Measurements from ENCODE around the gene ZNF74. TPM values are rescaled to one million over a fixed set of nuclear protein-coding genes. Genes with fewer than 3 reads are reported as not detected.
"Not testable (repeated sequence)": the region's sequence is repeated elsewhere in the genome, so short reads cannot be mapped to it uniquely, and the experiment has no call there.

ZNF74 gene
- total and polyA plus RNA-seq, 12 donors: 1.4 to 6.7 (median 4.4) TPM

- H3K4me3 ChIP-seq; H3K9me3 ChIP-seq; ATAC-seq; intact Hi-C loops (cut with DNase I); H3K36me3 ChIP-seq; H3K4me1 ChIP-seq; DNase-seq; H3K27me3 ChIP-seq; H3K27ac ChIP-seq: not testable (repeated sequence)
- 92 to 94% methylated on average over 8 of the region's 8 CpGs for WGBS, 2 donors
Measured at GRCh38 chr22:20376281-20376680, 17.7 kb upstream of the ZNF74 start.

DNA sequence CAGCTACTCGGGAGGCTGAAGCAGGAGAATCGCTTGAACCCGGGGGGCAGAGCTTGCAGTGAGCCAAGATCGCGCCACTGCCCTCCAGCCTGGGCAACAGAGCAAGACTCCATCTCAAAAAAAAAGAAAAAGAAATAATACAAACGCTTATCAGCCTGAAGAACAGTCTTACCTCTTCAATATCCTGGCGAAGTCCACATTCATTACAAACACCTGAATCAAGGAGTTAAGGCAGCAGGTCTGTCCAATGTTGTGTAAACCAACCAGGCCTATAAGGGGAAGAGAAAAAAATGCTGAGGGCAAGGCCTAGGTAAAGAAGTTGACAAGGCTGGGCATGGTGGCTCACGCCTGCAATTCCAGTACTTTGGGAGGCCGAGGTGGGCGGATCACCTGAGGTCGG, 17.0 kb upstream of the ZNF74 start:
- intact Hi-C loops (cut with DNase I); ATAC-seq: not testable (repeated sequence)

DNA sequence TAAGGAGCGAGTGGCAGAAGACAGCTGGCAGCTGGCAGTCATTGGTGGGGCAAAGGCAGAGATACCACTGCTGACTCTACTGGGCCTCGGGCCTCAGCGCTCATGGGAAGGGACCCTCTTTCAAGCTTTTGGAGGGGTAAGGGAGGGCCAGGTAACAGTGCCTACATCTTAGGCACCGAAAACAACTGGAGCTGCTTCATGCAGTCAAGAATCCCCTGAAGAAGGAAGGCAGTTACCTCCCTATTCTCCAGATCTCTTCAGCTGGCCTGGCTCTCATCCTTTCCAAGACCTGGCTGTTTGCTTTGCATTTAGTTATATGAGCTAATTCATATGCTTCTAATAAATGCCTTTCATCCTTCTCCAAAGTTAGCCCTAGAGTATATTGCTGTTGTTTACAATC, 15.8 kb upstream of the ZNF74 start:
- intact Hi-C loops (cut with DNase I): no loop called here
- no peak for DNase-seq
- 84% methylated on average over 4 of the region's 4 CpGs for WGBS, 2 donors
- Histone ChIP-seq H3K4me1 (no peaks in the 10 kb centered on the region), H3K27ac (no peak overlapping the region), H3K36me3 (no peaks in the 10 kb centered on the region), H3K27me3 (peaks cover 0 to 16% (median 3%) of the 10 kb centered on the region in 7 donors), H3K9me3 (no peaks in the 10 kb centered on the region), H3K4me3 (no peak overlapping the region)
- TF ChIP-seq, protein P1, sequence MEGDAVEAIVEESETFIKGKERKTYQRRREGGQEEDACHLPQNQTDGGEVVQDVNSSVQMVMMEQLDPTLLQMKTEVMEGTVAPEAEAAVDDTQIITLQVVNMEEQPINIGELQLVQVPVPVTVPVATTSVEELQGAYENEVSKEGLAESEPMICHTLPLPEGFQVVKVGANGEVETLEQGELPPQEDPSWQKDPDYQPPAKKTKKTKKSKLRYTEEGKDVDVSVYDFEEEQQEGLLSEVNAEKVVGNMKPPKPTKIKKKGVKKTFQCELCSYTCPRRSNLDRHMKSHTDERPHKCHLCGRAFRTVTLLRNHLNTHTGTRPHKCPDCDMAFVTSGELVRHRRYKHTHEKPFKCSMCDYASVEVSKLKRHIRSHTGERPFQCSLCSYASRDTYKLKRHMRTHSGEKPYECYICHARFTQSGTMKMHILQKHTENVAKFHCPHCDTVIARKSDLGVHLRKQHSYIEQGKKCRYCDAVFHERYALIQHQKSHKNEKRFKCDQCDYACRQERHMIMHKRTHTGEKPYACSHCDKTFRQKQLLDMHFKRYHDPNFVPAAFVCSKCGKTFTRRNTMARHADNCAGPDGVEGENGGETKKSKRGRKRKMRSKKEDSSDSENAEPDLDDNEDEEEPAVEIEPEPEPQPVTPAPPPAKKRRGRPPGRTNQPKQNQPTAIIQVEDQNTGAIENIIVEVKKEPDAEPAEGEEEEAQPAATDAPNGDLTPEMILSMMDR (IDR thresholded peaks at IDR 0.05): no peak
- no peak for ATAC-seq

More for the DNA sequence above, 17.0 kb upstream of the ZNF74 start:
- not testable (repeated sequence) for H3K4me3 ChIP-seq, H3K9me3 ChIP-seq, H3K27ac ChIP-seq, H3K4me1 ChIP-seq, H3K36me3 ChIP-seq, DNase-seq
- WGBS, 2 donors: 97% methylated on average over 11 of the region's 11 CpGs
- H3K27me3 ChIP-seq: peaks cover 0 to 12% (median 3%) of the 10 kb centered on the region in 7 donors

- H3K27ac ChIP-seq; ATAC-seq; intact Hi-C loops (cut with DNase I); H3K9me3 ChIP-seq; H3K36me3 ChIP-seq; H3K4me1 ChIP-seq; H3K4me3 ChIP-seq; DNase-seq: not testable (repeated sequence)
- peaks cover 0 to 22% (median 3%) of the 10 kb centered on the region in 7 donors for H3K27me3 ChIP-seq
- WGBS, 2 donors: 92 to 93% methylated on average over 5 of the region's 5 CpGs
Measured at GRCh38 chr22:20378684-20379083, 15.3 kb upstream of the ZNF74 start.

- TF ChIP-seq, protein P1 (IDR thresholded peaks at IDR 0.05): no peak
- ATAC-seq: no peak
- peaks cover 0 to 30% (median 7%) of the 10 kb centered on the region in 7 donors for H3K27me3 ChIP-seq
- no peaks in the 10 kb centered on the region for H3K9me3 ChIP-seq
- H3K4me1 ChIP-seq: no peaks in the 10 kb centered on the region
- no peak for DNase-seq
- no peak overlapping the region for H3K4me3 ChIP-seq
- H3K27ac ChIP-seq: no peak overlapping the region
- 25 to 29% methylated on average over 1 of the region's 1 CpG for WGBS, 2 donors
- H3K36me3 ChIP-seq: no peaks in the 10 kb centered on the region
- intact Hi-C loops (cut with DNase I): no loop called here
Measured at GRCh38 chr22:20380486-20380885, 13.5 kb upstream of the ZNF74 start.

DNA sequence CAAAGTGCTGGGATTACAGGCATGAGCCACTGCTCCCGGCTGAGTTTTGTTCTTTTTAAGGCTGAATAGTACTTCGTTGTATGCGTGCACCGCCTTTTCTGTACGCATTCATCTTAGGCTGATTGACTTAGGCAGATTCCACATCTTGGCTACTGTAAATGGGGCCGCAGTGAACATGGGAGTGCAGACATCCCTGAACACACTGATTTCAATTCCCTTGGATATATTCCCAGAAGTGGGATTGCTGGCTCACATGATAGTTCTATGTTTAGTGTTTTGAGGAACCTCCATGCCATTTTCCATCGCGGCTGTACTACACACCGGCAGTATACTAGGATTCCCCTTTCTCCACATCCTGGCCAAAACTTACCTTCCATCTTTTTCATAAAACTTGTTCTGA, 10.4 kb upstream of the ZNF74 start:
- TF ChIP-seq, protein P1 (IDR thresholded peaks at IDR 0.05): no peak
- DNase-seq (no peak), ATAC-seq (no peak)
- no peak overlapping the region for H3K27ac ChIP-seq
- no peaks in the 10 kb centered on the region for H3K36me3 ChIP-seq
- intact Hi-C loops (cut with DNase I): no loop called here
- H3K9me3 ChIP-seq: no peaks in the 10 kb centered on the region
- no peak overlapping the region for H3K4me3 ChIP-seq
- no peaks in the 10 kb centered on the region for H3K4me1 ChIP-seq
- 84 to 87% methylated on average over 9 of the region's 9 CpGs for whole genome bisulfite sequencing, 2 donors
- peaks cover 0 to 37% (median 15%) of the 10 kb centered on the region in 7 donors for H3K27me3 ChIP-seq
